KMS-11 (cell line): ENCODE data around the gene PCK1.

Experiments
- H2AFZ ChIP-seq: fragments of 200-600 bp; sonication (generic); 2 replicates; pipeline ENCODE4 v1.6.1; 2016; ENCODE audit warnings: antibody characterized with exemption, mixed run types, low read depth
- H3K27ac ChIP-seq: fragments of 200-600 bp; sonication (generic); 2 replicates; pipeline ENCODE4 v1.6.1; 2016; ENCODE audit warnings: mild to moderate bottlenecking, mixed run types
- H3K27me3 ChIP-seq: fragments of 200-600 bp; sonication (generic); 2 replicates; pipeline ENCODE4 v1.6.1; 2017; ENCODE audit warnings: mild to moderate bottlenecking, low read depth, mixed run types, moderate library complexity; ENCODE audit not compliant: insufficient read depth
- H3K36me3 ChIP-seq: fragments of 200-600 bp; sonication (generic); 2 replicates; pipeline ENCODE4 v1.6.1; 2017; ENCODE audit warnings: mild to moderate bottlenecking, mixed run types; ENCODE audit not compliant: insufficient read depth
- H3K4me1 ChIP-seq: fragments of 200-600 bp; sonication (generic); 2 replicates; pipeline ENCODE4 v1.6.1; 2016; ENCODE audit warnings: mild to moderate bottlenecking, low read depth, mixed run types; ENCODE audit not compliant: poor library complexity, severe bottlenecking
- H3K4me2 ChIP-seq: fragments of 200-600 bp; sonication (generic); 2 replicates; pipeline ENCODE4 v1.7.0; 2016; ENCODE audit warnings: mild to moderate bottlenecking, mixed run types
- H3K4me3 ChIP-seq: fragments of 200-600 bp; sonication (generic); IDR thresholded peaks from 2 replicates; pipeline ENCODE4 v1.6.1; 2017; ENCODE audit warnings: low read depth, low read length, mixed read lengths; ENCODE audit not compliant: insufficient read depth
- H3K79me2 ChIP-seq: fragments of 200-600 bp; sonication (generic); 2 replicates; pipeline ENCODE4 v1.6.1; 2016; ENCODE audit warnings: low read depth, mixed run types; ENCODE audit not compliant: insufficient read depth
- H3K9ac ChIP-seq: fragments of 200-600 bp; sonication (generic); 2 replicates; pipeline ENCODE4 v1.6.1; 2016; ENCODE audit warnings: mild to moderate bottlenecking, mixed run types
- H4K20me1 ChIP-seq: fragments of 200-600 bp; sonication (generic); 2 replicates; pipeline ENCODE4 v1.6.1; 2016; ENCODE audit warnings: mild to moderate bottlenecking, mixed run types; ENCODE audit not compliant: insufficient read depth
- TF ChIP-seq, protein P1 (sequence below): fragments of 200-600 bp; sonication (generic); conservative IDR thresholded peaks from 2 replicates; pipeline ENCODE4 v1.6.1; 2017; ENCODE audit warnings: low read depth, mild to moderate bottlenecking, antibody characterized with exemption, low read length, moderate library complexity, mixed read lengths

PCK1 gene

DNA sequence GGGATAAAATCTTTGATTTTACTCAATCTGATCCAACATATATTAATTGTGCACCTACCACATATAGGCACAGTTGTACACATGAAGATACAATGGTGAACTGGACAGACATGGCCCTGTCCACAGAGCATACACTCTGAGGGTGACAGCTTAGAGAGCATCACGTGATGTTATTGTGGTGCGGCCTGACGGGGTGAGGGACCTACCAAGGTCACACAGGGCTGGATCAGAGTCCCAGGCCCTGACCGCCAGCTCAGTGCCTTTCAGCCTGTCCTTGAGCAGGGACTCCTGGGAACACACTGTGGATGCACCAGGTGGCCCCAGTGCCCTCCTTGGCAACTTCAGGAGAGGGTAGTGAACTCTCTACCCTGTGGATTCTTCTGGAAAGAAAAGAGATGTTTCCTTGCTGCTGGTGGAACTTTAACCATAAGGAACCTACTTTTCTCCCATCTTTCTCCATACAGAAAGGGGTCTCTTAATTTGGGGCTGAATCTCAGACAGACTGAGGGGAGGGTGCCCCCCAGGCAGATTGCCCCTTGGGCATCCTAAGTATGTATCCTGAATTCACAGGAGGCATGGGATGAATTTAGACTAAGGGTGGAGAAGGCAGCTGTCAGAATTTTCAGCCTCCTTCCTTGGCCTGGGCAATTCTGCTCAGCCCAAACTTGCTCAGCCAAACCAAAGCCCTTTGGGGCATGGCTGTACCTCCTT lies 26.5 kb downstream of the PCK1 start:
- Histone ChIP-seq H3K9ac (no peak overlapping the region), H3K36me3 (no peaks in the 10 kb centered on the region), H3K79me2 (no peaks in the 10 kb centered on the region), H4K20me1 (no peaks in the 10 kb centered on the region), H3K4me1 (no peaks in the 10 kb centered on the region), H3K4me3 (no peak overlapping the region), H3K4me2 (no peak overlapping the region), H2AFZ (no peak overlapping the region), H3K27ac (no peak overlapping the region), H3K27me3 (peaks cover 72% of the 10 kb centered on the region)
- TF ChIP-seq, protein P1, sequence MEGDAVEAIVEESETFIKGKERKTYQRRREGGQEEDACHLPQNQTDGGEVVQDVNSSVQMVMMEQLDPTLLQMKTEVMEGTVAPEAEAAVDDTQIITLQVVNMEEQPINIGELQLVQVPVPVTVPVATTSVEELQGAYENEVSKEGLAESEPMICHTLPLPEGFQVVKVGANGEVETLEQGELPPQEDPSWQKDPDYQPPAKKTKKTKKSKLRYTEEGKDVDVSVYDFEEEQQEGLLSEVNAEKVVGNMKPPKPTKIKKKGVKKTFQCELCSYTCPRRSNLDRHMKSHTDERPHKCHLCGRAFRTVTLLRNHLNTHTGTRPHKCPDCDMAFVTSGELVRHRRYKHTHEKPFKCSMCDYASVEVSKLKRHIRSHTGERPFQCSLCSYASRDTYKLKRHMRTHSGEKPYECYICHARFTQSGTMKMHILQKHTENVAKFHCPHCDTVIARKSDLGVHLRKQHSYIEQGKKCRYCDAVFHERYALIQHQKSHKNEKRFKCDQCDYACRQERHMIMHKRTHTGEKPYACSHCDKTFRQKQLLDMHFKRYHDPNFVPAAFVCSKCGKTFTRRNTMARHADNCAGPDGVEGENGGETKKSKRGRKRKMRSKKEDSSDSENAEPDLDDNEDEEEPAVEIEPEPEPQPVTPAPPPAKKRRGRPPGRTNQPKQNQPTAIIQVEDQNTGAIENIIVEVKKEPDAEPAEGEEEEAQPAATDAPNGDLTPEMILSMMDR: no peak

DNA sequence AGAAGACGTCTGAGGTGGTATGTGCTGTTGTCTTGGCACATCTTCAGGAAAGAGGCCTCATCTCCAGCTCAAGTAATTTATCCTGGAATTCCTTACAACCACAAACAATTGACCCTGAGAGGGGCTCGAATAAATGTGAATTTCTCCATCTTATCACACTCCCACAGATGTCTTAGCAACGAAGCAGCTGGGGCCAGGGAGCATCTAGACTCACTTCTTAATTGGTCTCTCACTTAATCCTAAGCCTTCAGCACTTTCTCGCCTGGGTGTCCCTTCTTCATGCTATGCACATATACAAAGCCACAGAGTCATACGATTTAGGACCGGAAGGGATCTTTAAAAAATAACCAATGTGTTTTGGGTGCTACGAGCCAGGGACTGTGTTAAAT lies 27.1 kb downstream of the PCK1 start:
- H3K27me3 ChIP-seq: peaks cover 68% of the 10 kb centered on the region
- TF ChIP-seq, protein P1: no peak
- H3K36me3 ChIP-seq: no peaks in the 10 kb centered on the region
- no peaks in the 10 kb centered on the region for H3K79me2 ChIP-seq
- no peak overlapping the region for H3K4me3 ChIP-seq
- no peak overlapping the region for H2AFZ ChIP-seq
- H3K4me1 ChIP-seq: no peaks in the 10 kb centered on the region
- H3K4me2 ChIP-seq: no peak overlapping the region
- H3K27ac ChIP-seq: no peak overlapping the region
- H3K9ac ChIP-seq: no peak overlapping the region
- no peaks in the 10 kb centered on the region for H4K20me1 ChIP-seq

DNA sequence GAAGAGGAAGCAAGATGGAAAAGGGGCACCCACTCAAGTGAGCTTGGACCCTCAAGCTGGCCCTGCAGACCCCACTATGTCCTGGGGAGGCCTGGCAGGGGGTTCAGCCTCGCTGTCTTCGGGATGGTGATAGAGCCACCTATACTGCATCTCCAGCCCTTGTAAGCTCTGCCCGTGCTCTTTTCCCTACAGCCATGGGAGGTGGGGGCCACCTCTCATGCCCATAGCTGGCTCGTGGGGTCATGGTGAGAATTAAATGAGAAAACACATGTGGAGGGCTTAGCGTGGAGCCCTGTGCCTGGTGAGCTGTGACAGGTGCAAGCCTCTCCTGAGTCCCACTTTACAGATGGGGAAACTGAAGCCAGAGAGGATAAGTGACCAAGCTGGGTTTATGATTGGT lies 27.7 kb downstream of the PCK1 start:
- no peak overlapping the region for H3K4me2 ChIP-seq
- H3K27ac ChIP-seq: no peak overlapping the region
- no peaks in the 10 kb centered on the region for H3K36me3 ChIP-seq
- H2AFZ ChIP-seq: no peak overlapping the region
- H4K20me1 ChIP-seq: no peaks in the 10 kb centered on the region
- no peak overlapping the region for H3K9ac ChIP-seq
- no peaks in the 10 kb centered on the region for H3K4me1 ChIP-seq
- TF ChIP-seq, protein P1: no peak
- peaks cover 62% of the 10 kb centered on the region for H3K27me3 ChIP-seq
- H3K79me2 ChIP-seq: no peaks in the 10 kb centered on the region
- no peak overlapping the region for H3K4me3 ChIP-seq

DNA sequence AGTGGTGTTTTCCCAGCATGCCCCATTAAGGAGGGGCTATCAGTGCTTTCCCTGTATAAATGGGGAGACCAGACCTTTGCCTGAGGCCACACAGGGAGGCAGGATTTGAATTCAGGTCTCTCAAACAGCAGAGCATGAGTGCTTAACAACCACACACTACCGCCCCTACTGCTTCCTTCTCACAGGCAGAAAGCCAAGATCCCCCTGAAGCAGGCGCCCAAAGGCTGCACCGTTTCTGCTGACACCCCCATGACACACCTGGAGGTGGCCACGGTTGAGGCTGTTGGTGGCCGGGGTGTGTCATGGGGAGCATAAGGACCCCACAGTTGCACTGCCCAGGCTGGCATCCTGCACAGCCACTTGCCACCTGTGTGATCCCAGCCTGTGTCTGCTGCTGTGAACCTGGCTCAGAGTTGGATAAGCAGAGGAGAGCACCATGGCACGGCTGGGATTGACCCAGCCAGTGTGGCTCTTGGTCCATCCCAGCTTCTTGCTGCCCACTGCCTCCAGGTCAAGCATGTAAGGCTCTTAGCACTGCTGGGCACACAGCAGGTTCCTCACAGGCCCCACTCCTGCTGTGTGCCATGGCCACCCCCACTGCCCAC lies 28.3 kb downstream of the PCK1 start:
- H3K9ac ChIP-seq: no peak overlapping the region
- no peak overlapping the region for H3K4me3 ChIP-seq
- H3K27ac ChIP-seq: no peak overlapping the region
- H3K36me3 ChIP-seq: no peaks in the 10 kb centered on the region
- H4K20me1 ChIP-seq: no peaks in the 10 kb centered on the region
- TF ChIP-seq, protein P1: no peak
- no peaks in the 10 kb centered on the region for H3K4me1 ChIP-seq
- no peak overlapping the region for H2AFZ ChIP-seq
- H3K4me2 ChIP-seq: no peak overlapping the region
- peaks cover 56% of the 10 kb centered on the region for H3K27me3 ChIP-seq
- H3K79me2 ChIP-seq: no peaks in the 10 kb centered on the region
